ENCODE data around the gene PRKAG2.

The PRKAG2 gene

GRCh38 chr7:151663382-151664100, 213.4 kb downstream of the PRKAG2 start:
- no peaks in the 10 kb centered on the region; the same call in 1 of the 2 replicates for H3K27me3 ChIP-seq (ENCODE audit: insufficient read depth, low read length)
- H3K4me3 ChIP-seq (ENCODE audit: low read depth, low read length, poor library complexity, severe bottlenecking): no peak overlapping the region
- no peaks in the 10 kb centered on the region for H3F3A ChIP-seq (ENCODE audit: insufficient read depth, low read length)
- H3K9me2 ChIP-seq (ENCODE audit: low read depth, low read length): no peaks in the 10 kb centered on the region
- TF ChIP-seq CTCF (IDR thresholded peaks at IDR 0.05; ENCODE audit: low read length) (no peak), EZH2 (IDR thresholded peaks at IDR 0.05; ENCODE audit: borderline replicate concordance, low read length) (no peak)
- H3K9ac ChIP-seq (ENCODE audit: low read length): no peak overlapping the region
- no peak overlapping the region for H3K4me2 ChIP-seq (ENCODE audit: low read length)
- H3K4me1 ChIP-seq (ENCODE audit: insufficient read depth, low read length, severe bottlenecking): no peaks in the 10 kb centered on the region
- no peaks in the 10 kb centered on the region for H3K9me3 ChIP-seq (ENCODE audit: low read length)
- H3K79me2 ChIP-seq (ENCODE audit: insufficient read depth, low read length): no peaks in the 10 kb centered on the region
- no peaks in the 10 kb centered on the region for H3K36me3 ChIP-seq (ENCODE audit: insufficient read depth, low read length)
- H4K20me1 ChIP-seq (ENCODE audit: insufficient read depth, low read length): no peaks in the 10 kb centered on the region
- no peak overlapping the region for H2AFZ ChIP-seq (ENCODE audit: low read length)
- H3K27ac ChIP-seq (ENCODE audit: low read depth, low read length, poor library complexity, severe bottlenecking): no peak overlapping the region

- H3K27me3 ChIP-seq (ENCODE audit: insufficient read depth, low read length): no peaks in the 10 kb centered on the region; the same call in 1 of the 2 replicates
Observed at GRCh38 chr7:151662251-151662826, 214.6 kb downstream of the PRKAG2 start.

GRCh38 chr7:151661587-151661986, 215.3 kb downstream of the PRKAG2 start:
- no peaks in the 10 kb centered on the region for H3F3A ChIP-seq (ENCODE audit: insufficient read depth, low read length)
- H3K36me3 ChIP-seq (ENCODE audit: insufficient read depth, low read length): no peaks in the 10 kb centered on the region
- H3K27ac ChIP-seq (ENCODE audit: low read depth, low read length, poor library complexity, severe bottlenecking): no peak overlapping the region
- no peaks in the 10 kb centered on the region for H3K79me2 ChIP-seq (ENCODE audit: insufficient read depth, low read length)
- H3K27me3 ChIP-seq (ENCODE audit: insufficient read depth, low read length): no peaks in the 10 kb centered on the region; the same call in 1 of the 2 replicates
- H3K4me3 ChIP-seq (ENCODE audit: low read depth, low read length, poor library complexity, severe bottlenecking): no peak overlapping the region
- H4K20me1 ChIP-seq (ENCODE audit: insufficient read depth, low read length): no peaks in the 10 kb centered on the region
- H3K9ac ChIP-seq (ENCODE audit: low read length): no peak overlapping the region
- H3K4me2 ChIP-seq (ENCODE audit: low read length): no peak overlapping the region
- H3K9me2 ChIP-seq (ENCODE audit: low read depth, low read length): no peaks in the 10 kb centered on the region
- H3K9me3 ChIP-seq (ENCODE audit: low read length): no peaks in the 10 kb centered on the region
- TF ChIP-seq EZH2 (IDR thresholded peaks at IDR 0.05; ENCODE audit: borderline replicate concordance, low read length) (no peak), CTCF (IDR thresholded peaks at IDR 0.05; ENCODE audit: low read length) (no peak)
- no peak overlapping the region for H2AFZ ChIP-seq (ENCODE audit: low read length)
- no peaks in the 10 kb centered on the region for H3K4me1 ChIP-seq (ENCODE audit: insufficient read depth, low read length, severe bottlenecking)

More at GRCh38 chr7:151662251-151662826, 214.6 kb downstream of the PRKAG2 start:
- no peaks in the 10 kb centered on the region for H3K9me3 ChIP-seq (ENCODE audit: low read length)
- H3K4me2 ChIP-seq (ENCODE audit: low read length): no peak overlapping the region
- H3F3A ChIP-seq (ENCODE audit: insufficient read depth, low read length): no peaks in the 10 kb centered on the region
- H3K9ac ChIP-seq (ENCODE audit: low read length): no peak overlapping the region
- no peak overlapping the region for H2AFZ ChIP-seq (ENCODE audit: low read length)
- no peaks in the 10 kb centered on the region for H4K20me1 ChIP-seq (ENCODE audit: insufficient read depth, low read length)
- H3K4me3 ChIP-seq (ENCODE audit: low read depth, low read length, poor library complexity, severe bottlenecking): no peak overlapping the region
- TF ChIP-seq CTCF (IDR thresholded peaks at IDR 0.05; ENCODE audit: low read length) (no peak), EZH2 (IDR thresholded peaks at IDR 0.05; ENCODE audit: borderline replicate concordance, low read length) (no peak)
- H3K9me2 ChIP-seq (ENCODE audit: low read depth, low read length): no peaks in the 10 kb centered on the region
- no peaks in the 10 kb centered on the region for H3K36me3 ChIP-seq (ENCODE audit: insufficient read depth, low read length)
- H3K79me2 ChIP-seq (ENCODE audit: insufficient read depth, low read length): no peaks in the 10 kb centered on the region
- H3K4me1 ChIP-seq (ENCODE audit: insufficient read depth, low read length, severe bottlenecking): no peaks in the 10 kb centered on the region
- no peak overlapping the region for H3K27ac ChIP-seq (ENCODE audit: low read depth, low read length, poor library complexity, severe bottlenecking)

Data from OCI-LY1 (cell line).